Colon (tissue), 2 donors: ENCODE measurements around the gene TRIM52.

Experiments
- FAIRE-seq: peaks from 2 replicates; lab custom pipeline; 2012; peaks lifted over from hg19 to GRCh38; lab: Jason Lieb, UNC
- donor health status: control.
- donor health status: control.

Gene TRIM52

DNA sequence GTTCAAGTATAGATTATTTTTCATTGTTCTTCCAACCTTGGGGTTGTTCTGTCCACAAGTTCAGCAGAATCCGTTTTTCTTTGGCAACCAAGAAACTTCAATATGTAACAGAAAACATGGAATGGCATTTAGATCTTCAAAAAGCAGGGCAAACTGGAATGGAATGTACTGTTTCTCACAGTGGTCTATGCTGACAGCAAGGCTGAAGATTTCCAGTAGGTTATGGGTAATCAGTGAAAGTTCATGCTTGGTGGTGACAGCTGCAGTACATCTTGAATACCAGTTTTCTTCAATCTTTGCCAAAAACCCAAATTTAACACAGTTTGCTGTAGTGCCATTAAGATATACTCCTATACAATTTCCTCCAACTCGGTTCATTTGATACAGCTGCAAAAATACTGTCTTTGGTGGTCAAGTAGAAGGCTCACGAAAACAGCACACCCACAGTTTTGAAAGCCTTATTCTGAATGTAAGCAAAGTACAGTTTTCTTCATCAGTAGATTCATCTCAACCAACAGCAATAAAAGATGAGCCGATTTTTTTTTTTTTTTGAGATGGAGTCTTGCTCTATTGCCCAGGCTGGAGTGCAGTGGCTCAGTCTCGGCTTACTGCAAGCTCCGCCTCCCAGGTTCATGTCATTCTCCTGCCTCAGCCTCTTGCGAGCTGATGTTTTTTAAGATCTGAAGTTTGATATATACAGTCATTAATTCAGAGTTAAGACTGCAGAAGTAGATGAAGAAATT lies 4.9 kb downstream of the TRIM52 start:
- no peak for FAIRE-seq

DNA sequence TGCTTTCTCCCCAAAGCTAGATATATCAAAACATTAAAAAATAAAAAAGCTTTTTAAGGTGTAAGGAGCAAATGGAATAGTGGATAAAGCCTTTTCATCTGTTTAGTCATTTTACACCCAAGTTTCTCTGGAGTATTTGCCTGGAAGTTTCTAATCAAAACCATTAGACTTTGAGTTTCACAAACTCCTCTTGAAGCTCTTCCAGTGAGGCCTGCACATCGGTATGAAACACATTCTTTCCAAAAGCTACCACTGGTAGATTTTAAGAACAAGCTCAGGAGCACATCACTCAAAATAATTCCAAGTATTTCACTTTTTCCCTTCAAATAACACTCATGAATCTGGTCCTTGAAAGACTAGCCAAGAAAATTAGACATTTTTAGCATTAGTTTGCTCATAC lies 5.7 kb downstream of the TRIM52 start:
- FAIRE-seq: no peak

DNA sequence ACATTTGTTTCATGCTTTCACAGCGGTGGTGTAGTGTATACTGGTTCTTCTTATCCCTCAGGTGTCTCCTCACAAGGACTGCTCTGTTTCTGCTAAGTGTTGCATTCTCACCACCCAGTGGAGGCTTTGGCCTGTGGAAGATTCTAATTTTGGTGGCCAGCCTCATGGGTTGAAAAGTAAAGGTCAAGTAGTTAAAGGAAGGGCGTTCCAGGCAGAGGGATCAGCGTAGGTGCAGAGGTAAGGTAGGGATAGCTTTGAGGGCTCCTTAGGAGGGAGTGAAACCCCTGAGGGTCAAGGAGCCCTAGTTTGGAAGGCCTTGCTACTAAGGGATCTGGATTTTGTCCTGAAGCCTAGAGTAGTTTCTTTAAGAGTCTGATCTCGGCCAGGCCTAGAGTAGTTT lies 12.7 kb downstream of the TRIM52 start:
- no peak for FAIRE-seq

DNA sequence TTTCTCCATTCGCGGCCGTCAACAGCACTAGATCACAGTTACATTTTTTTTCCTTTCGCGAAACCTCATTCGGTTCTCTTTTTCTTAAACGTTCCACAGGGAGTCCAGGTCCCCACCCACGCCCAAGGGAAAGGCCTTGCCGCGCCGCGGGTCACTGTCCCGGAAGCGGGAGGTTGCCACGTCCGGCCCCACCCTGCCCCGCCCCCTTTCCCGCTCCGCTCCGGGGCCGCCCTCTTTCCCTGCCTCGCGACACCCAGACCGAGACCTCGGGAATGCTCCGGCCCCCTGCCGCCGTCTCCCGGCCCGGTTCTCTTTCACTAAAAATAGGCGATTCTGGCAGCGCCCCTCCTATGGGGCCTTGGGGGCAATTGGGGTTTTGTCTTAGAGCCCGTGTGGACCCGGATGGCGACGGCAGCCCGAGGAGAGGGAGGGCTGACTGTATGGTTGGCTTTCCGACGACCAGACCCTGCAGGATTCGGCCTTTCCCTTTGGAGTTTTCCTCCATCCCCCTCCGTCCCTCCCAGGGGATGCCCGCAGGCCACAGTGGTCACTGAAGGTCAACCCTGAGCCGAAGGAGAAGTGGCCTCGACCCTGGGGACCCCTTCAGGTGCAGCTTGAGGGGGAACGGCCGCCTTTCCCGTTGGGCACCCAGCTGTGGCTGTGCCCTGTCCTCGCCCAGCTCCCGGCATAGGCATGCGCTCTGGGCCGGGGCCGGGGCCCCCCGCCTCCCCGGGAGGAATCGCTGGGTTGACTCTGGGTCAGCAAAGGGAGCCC lies 14.5 kb downstream of the TRIM52 start:
- FAIRE-seq: no peak

DNA sequence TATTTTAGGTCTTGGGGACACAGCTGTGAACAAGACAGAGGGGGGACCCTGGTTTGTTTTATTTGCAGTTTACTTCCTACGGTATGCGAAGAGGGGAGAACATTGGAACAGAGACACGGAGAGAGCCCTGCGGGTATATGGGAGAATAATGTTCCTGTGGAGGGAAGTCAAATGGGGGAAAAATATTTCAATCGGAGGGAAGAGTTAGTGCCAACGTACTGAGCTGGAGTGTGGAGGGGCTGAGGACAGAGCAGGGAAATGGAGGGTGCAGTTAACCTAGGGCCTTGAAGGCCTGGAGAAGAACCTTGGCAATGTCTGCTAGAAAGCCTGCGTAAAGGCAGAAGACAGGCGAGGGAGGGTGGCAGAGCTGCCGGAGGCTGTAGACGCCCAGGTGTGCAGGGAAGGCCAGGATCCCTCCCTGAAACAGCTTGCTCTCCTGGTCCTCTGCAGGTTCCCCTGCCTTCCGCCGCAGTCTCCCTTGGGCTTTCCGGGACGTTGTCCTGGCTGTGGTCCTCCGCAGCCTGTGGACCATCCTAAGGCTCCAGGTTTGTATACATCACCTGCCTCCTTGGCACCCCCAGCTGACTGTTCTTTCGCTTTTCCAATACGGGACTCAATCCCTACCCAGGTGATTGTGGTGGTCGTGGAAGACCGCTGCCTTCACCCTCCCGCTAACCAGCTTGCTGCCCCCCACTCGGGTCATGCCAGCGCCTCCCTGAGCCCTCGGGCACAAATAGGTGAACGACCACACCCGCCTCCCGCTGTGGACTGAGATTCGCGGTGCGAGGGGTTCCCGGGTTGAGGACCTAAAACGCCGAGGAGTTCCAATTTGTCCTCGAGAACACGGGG lies 15.3 kb downstream of the TRIM52 start:
- no peak for FAIRE-seq

DNA sequence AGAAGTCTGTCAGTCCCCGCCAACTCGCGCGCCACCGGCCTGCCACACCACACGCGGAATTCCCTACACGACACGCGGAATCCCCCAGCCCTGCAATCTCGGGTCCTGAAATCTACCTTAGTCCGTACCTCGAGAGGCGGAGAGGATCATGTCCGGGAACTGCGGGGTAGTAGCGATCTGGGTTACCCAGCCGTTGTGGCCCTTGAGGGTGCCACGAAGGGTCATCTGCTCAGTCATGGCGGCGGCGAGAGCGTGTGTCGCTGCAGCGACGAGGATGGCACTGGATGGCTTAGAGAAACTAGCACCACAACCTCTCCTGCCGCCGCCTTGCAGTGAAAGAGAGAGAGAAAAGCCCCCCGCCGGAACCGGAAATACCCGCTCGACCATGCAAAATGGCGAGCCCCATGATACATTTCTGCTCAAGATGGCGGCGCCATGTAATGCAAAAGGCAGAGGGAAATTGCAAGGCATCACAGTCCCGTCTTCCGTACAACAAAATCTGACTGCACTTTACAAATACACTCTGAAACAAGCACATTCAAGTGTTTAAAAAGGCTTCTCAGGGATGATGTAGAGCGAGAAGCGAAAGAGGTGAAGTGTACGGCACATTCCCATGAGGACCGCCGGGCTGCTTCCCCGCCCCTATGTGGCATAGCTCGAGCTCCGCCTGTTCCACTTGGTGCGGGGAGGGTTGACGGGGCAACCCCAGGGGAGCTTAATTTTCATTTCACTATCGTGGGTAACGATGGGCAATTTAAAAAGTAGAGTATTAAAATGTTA lies 17.2 kb downstream of the TRIM52 start, which contains the start of gene RACK1:
TSS of gene RACK1 (minus strand) at position 343 of the 780 bp plus-strand sequence. CDS start at position 237, 106 bp downstream.
- FAIRE-seq: no peak

DNA sequence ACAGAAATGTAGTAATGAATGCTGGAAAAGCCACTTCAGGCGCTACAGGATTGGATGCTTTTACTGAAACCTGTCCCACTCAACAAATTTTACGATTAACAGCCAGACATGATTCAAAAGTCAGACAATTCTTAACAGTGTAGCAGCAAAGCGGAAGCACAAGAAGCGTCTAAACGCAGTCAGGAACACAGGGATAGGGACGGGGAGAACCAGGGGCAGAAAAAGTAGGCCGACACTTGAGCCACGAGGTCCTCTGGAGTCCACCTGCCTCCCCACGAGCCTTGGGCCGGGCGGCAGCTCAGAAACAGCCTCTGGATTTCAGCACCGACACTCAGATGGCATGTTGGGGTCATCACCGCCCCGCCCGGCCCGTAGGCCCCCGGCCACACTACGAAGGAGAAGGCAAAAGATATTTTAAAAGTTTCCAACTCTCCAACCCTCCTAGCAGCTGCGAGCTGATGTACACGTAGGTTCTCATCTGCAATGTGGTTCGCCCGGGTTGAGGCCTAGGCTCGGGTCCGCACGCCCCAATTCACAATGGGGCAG lies 17.9 kb downstream of the TRIM52 start:
- no peak for FAIRE-seq

DNA sequence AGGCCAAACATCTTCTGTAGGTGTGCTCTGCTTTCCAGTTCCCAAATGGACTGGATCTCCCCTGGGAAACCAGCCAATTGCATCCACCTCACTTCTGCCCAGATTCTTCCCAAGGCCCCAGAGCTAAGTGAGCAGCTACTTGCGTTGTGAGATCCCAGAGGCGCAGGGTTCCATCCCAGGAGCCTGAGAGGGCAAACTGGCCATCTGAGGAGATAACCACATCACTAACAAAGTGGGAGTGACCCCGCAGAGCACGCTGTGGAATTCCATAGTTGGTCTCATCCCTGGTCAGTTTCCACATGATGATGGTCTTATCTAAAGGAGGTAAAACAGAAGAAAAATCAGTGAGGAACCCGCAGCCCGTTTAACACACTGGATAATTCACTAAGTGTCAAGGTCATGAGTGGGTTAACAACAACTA lies 18.9 kb downstream of the TRIM52 start:
- no peak for FAIRE-seq

DNA sequence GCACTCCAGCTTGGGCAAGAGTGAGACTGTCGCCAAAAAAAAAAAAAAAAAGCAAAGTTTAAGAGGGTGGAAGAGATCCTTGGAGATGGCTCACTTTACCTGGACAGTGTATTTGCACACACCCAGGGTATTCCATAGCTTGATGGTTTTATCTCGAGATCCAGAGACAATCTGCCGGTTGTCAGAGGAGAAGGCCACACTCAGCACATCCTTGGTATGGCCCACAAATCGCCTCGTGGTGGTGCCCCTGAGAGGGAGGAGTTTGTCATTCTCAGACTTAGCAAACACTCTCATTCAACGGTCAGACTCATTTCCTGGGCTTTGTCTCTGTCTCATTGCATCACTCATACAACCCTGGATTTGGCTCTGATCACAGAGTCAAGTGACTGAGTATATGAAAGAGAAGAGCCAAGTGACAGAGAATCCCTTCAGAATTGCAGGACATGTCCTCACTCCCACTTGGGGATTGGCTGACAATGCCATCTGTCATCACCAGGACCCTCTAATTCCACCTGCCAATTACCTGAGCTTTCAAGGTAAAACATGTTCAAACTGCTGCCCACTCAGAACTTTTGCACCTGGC lies 19.5 kb downstream of the TRIM52 start:
- no peak for FAIRE-seq

DNA sequence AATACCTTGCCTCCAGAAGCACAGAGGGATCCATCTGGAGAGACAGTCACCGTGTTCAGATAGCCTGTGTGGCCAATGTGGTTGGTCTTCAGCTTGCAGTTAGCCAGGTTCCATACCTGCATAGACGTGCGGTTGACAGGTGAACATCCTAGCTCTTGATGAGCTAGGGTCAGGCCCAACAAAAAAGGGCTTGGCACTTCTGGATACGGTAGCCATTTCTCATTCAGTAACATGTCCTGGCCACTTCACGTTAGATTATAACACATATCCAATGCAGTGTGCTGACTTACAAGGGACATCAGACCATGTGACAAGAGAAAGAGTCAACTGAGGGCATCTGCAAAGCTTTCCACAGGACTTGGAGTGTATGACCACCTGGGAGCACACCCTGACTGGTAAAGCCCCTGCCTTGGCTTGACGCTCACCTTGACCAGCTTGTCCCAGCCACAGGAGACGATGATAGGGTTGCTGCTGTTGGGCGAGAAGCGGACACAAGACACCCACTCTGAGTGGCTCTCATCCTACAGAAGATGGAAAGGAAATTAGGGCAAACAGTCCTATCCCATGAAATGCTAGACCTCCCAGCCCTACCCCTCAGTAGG lies 21.8 kb downstream of the TRIM52 start:
- FAIRE-seq: no peak

DNA sequence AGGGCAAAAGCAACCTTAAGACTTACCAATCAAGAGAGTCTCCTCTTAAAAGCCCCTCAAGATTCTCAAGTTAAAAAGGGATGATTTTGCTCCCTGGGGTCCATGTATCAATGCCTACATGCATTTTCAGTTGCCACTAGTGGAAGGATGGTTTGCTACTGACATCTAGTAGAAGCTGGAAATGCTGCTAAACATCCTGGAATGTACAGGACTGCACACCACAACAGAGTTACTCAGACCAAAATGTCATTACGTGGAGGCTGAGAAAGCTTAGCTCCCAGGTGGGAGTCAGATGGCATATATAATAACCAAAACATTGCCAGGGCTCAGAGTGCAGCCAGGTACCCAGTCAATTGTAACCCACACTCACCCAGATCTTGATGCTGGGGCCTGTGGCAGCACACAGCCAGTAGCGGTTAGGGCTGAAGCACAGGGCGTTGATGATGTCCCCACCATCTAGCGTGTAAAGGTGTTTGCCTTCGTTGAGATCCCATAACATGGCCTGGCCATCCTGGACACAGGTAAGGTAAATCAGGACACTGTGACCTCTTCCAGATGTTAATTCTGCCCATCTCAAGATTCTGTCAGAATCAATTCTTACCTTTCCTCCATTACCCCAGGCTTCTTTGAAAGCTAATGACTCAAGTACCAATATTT lies 23.1 kb downstream of the TRIM52 start:
- FAIRE-seq: no peak

DNA sequence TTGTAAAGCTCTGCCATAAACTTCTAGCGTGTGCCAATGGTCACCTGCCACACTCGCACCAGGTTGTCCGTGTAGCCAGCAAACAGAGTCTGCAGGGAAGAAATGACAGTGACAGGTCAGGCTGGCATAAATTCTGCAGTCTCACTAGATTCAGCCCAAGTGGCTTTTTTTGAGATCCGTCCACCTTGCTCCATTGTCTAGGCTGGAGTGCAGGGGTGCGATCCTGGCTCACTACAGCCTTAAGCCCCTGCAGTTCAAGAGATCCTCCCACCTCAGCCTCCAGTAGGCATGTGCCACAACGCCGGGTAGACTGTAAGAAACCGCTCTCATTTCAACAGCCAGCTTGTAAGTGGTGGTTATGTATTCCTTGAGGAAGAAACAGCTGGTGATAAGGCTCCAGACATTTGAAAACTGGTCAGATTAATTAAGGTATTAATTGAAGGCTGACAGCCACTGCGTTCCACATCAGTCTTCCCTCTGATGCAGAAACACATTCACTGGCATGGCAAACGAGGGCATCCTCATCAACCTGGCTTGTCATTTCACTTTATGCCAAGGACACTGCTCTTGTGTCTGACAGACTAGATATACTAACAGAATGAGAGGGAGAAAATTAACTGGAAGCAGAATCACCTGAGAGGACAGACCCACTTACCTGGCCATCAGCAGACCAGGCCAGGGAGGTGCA lies 23.8 kb downstream of the TRIM52 start:
- no peak for FAIRE-seq

DNA sequence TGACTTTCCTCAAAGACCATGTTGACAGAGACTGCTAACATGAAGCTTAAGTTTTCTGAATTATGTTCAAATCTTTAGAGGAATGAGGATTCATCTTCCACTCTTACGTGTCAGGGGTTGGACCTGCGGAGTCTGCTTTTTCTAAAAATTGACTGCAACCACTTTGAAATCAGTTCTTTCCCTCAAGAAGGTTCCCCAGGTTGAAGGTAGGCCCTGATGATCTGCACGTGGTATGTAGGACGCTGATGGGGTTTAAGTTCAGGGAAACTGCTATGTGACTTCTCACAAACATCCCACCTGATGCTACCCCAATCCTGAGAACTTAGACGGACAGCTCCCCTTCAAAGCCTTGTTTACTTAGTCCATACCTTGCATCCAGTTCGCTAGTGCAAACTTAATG lies 24.5 kb downstream of the TRIM52 start:
- no peak for FAIRE-seq

DNA sequence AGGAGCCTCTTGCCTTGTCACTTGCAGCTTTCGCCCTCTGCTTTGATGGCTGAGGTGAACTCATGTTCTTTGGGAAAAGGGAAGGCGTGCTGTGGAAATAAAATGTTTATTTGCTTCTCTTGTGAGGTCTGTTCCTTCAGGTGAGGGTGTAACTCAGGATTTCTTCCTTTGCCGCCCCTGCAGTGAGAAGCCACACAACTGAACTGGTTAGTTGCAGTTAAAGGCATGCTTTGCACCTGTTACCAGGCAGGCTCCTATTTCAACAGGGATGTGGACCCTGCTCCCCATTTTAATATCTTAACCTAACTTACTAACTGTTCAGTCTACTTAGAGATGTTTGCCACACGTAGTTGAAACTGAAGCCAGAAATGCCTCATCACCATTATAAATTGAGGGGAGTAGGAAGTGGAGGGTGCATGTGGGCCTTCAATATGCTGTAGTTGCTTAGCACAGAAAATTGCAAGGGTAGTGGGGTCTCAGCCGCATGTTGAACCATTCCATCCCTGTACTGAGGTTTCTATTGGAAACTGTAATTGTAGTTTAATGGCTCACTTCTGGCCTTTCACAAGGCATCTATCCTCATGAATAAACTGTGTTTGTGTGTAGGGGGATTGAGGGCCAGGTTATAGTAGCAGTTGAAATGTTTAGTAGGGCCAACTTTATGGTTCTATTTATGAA lies 25.1 kb downstream of the TRIM52 start:
- no peak for FAIRE-seq

DNA sequence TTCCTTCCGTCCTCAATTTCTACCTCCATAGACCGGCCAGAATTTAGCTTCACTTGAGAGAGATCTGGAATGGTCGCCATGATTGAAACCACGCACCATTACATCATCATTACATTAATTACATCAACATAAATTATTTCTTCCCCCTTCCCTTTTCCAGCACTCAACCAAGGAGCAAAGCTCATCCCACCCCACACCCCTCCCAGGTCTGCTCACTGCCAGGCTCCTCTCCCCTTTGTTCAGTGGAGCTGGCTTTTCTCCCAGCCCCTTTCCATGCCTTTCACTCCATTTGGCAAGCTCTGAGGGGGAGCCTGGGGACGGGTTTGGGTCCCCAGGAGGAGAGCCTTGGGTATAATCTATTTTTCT lies 25.6 kb downstream of the TRIM52 start:
- FAIRE-seq: no peak

DNA sequence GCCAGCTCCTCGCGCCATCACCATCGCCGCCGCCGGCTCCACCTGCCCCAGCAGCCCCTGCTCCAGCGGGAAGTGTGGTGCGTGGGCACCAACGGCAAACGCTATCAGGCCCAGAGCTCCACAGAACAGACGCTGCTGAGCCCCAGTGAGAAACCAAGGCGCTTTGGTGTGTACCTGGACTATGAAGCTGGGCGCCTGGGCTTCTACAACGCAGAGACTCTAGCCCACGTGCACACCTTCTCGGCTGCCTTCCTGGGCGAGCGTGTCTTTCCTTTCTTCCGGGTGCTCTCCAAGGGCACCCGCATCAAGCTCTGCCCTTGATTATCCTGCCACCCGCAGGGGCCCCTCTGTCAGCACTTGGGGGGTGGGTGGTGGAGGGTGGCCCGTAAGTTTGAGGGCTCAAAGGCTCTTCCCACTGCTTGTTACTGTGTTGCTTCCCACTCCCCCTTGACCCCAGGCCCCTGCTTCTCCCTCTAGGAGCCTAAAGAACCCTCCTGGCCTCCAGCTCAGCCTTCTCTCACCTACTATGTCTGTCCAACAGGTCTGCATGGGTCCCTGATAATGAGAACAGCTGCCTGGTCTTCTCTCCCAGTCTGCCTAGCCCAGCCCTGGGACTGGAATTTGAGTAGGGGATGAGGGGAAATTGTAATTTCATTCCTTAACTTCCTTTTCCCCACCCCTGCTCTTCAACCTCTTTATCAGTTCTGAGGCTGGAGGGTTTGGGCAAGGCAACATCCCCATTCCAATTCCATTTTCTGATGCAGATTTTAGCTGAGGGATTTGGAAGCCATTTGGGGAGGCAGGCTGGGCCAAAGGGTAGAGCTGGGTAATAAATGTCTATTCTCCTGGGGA lies 26.3 kb downstream of the TRIM52 start:
- FAIRE-seq: no peak

DNA sequence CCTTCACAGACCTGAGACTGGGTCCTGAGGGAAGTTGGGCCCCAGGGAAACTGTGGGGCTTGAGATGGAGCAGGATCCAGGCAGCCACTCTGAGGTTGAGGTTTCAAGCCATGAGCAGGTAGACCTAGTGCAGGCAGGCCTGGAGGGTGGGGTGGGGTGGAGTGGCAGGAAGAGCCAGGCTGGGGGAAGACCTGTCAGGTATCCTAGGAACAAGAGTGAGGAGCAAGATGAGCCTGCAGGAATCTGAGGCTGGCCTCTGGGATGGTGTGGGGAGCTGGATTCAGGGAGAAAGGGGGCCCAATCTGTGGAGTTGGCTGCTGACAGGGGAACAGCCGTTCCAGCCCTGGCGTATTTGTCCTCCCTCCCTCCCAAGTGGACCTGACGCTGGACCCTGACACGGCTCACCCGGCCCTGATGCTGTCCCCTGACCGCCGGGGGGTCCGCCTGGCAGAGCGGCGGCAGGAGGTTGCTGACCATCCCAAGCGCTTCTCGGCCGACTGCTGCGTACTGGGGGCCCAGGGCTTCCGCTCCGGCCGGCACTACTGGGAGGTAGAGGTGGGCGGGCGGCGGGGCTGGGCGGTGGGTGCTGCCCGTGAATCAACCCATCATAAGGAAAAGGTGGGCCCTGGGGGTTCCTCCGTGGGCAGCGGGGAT lies 27.0 kb downstream of the TRIM52 start:
- FAIRE-seq: no peak
